Astrocyte of the cerebellum (primary cell): ENCODE results near the gene SLX4IP.

Experiments
- DNase-seq: peaks from one replicate; pipeline ENCODE4 v3.0.0-alpha.2; 2011; ENCODE audit warnings: low read depth
- H3K4me3 ChIP-seq: 2 replicates; pipeline ENCODE4 v1.5.1; 2011; ENCODE audit warnings: mild to moderate bottlenecking, low read depth, low read length, moderate library complexity
- in situ Hi-C: cut with HindIII; loops from 2 replicates; pipeline ENCODE4 v1.10.0; 2017; ENCODE audit warnings: low sequenced_read_pairs
- TF ChIP-seq, protein P1 (sequence below): IDR thresholded peaks from 2 replicates; pipeline ENCODE4 v1.5.1; 2012; ENCODE audit warnings: low read length, low read depth, moderate library complexity, mild to moderate bottlenecking; ENCODE audit errors: missing control alignments

The SLX4IP gene

DNA sequence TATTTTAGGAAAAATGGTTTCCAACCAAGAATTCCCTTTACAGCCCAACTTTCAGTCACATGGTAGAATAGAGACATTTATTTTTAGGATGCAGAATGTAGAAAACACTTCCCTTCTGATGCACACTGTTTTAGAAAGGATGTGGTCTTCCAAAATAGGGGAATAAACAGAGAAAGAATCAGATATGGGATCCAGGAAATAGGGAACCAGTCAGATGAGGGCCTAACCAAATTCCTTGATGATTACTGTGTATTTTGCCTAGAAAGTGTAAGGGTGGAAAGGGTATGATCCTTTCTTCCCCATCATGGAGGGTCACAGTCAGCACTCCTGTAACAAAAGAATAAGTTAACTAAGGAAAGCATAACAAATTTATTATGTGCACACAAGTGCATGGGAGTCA, 27.4 kb downstream of the SLX4IP start:
- DNase-seq: no peak
- no peak overlapping the region for H3K4me3 ChIP-seq
- in situ Hi-C loops: no loop called here
- TF ChIP-seq, protein P1, sequence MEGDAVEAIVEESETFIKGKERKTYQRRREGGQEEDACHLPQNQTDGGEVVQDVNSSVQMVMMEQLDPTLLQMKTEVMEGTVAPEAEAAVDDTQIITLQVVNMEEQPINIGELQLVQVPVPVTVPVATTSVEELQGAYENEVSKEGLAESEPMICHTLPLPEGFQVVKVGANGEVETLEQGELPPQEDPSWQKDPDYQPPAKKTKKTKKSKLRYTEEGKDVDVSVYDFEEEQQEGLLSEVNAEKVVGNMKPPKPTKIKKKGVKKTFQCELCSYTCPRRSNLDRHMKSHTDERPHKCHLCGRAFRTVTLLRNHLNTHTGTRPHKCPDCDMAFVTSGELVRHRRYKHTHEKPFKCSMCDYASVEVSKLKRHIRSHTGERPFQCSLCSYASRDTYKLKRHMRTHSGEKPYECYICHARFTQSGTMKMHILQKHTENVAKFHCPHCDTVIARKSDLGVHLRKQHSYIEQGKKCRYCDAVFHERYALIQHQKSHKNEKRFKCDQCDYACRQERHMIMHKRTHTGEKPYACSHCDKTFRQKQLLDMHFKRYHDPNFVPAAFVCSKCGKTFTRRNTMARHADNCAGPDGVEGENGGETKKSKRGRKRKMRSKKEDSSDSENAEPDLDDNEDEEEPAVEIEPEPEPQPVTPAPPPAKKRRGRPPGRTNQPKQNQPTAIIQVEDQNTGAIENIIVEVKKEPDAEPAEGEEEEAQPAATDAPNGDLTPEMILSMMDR: no peak

DNA sequence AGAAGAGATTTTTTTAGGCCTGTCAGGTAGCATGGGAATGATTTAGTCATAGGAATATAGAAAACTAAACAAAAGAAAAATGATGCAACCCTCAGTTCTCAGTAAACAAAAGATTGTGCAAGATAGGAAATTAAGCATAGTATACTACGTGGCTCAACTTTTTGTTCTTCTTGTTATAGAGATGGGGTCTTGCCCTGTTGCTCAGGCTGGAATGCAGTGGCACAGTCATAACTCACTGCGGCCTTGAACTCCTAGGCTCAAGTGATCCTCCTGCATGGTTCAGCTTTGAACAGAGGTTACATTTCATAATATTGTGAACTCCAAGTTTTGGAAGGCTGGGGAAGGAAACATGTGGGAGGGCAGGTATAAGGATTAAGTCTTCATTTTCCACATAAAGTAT, 28.5 kb downstream of the SLX4IP start:
- in situ Hi-C loops: no loop called here
- DNase-seq: no peak
- TF ChIP-seq, protein P1: no peak

DNA sequence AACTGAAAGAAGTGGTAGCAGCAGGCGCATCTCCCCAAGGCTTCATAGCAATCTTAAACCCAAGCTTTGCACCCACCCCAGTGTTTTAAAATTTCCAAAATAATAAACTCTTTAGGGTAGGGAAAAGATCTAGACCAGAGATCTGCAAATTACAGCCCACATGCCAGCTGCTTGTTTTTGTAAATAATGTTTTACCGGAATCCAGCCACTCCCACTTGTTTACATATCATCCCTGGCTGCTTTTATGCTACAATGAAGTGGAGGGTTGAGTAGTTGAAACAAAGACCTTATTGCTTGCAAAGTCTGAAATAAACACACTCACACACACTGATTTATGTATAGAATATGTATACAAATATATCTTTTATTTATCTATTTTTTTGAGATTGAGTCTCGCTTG, 30.0 kb downstream of the SLX4IP start:
- no peak overlapping the region for H3K4me3 ChIP-seq
- in situ Hi-C loops: no loop called here
- no peak for DNase-seq
- TF ChIP-seq, protein P1: no peak

More for the DNA sequence above, 28.5 kb downstream of the SLX4IP start:
- H3K4me3 ChIP-seq: no peak overlapping the region

DNA sequence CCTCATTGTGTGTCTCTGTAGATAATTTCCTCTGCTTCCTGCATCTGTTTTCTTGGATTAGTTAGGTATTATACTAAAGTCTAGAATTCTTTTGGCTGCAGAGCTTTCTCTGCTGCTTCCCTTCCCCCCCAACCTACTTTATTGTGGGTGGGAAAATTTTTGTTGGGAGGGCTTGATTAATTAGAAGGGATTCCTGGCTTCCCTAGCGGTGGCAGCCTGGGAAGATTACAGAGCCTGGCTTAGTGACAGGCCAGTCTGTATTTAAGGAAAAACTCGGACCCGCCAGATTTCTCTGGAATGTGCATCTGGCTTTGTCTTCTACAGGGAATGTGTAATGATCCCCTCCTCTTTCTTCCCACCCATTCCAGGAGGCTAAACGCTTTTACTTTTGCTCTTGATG, 31.2 kb downstream of the SLX4IP start:
- H3K4me3 ChIP-seq: no peak overlapping the region
- in situ Hi-C loops: no loop called here
- TF ChIP-seq, protein P1: no peak
- peak; percentile 52 for DNase-seq

DNA sequence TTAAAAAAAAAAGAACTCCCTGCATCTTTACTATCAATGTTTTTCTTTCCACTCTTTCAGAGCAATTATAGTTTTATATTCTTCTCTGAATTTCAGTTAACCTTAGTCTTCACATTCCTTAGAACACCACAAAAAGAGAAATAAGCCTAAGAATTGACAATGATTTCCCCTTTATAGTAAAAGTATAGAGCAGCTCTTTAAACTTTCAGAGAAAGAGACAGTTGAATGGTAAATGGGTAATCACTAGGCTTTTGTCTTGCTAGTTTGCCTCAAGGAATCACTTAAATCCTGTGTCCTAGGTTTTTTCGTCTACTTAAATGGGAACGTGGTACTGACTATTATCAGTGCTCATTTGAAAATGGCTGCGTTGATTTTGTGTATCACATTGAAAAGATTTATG, 31.8 kb downstream of the SLX4IP start:
- in situ Hi-C loops: no loop called here
- no peak for DNase-seq
- TF ChIP-seq, protein P1: no peak
- H3K4me3 ChIP-seq: no peak overlapping the region

DNA sequence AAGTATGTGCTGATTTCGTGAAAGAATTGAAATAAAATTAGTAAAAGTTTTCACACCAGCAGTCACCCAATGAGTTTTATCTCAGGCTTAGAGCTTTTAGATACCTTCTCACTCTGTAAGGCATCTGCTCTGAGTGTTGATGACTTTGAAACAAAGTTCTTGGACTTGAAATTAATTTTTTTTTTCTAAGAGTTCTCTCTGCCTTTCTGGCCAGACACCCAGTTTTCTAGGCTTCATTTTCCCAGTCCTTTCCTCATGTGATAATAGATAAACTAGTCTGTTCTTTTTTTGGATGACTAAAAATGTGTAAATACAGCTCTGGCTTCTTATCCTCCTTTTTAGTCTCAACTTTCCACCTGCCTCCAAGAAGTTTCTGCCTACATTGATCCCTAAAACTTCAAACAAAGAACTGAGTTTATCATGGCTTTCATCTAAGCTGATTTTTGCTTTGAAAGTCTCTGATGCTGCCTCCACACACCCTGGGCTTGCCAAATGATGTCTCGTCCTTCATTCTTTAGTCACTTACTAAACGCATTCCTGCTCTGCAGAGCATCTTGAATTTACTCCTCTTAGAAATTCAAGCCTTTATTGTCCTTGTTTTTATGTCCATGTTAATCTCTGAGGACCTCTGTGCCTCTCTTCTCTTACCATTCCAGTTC, 32.7 kb downstream of the SLX4IP start:
- TF ChIP-seq, protein P1: no peak
- no peak overlapping the region for H3K4me3 ChIP-seq
- no peak for DNase-seq
- in situ Hi-C loops: no loop called here

DNA sequence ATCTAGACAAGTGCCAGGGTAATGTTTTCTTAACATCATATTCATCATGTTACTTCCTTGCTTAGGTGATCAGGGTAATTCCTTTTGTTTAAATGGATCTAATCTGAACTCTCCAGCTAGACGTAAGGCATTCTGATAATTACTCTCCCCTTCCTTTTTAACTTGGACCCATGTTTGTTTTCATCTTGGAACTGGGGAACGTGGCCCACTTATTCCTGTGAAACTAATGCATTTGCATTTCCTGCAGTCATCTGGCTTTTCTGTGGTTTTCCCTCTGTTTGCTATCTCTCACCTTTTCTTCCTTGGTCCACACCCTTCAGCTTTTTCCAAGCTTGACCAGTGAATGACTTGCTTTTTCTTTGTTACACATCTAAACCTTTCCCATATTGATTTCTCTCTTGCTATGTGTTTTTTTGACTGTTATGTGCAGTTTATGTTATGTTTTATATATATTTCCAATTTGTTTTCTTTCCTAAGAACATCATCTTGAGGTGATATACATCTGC, 33.3 kb downstream of the SLX4IP start:
- TF ChIP-seq, protein P1: no peak
- no peak overlapping the region for H3K4me3 ChIP-seq
- in situ Hi-C loops: no loop called here
- DNase-seq: no peak
